Measurements from ENCODE around the gene MKNK1. TPM values are rescaled to one million over a fixed set of nuclear protein-coding genes. Genes with fewer than 3 reads are reported as not detected.

MKNK1 gene
- polyA plus RNA-seq, 1 donor (not counting 4 experiments of a cell fraction or from before 2014, with no cell fraction given) = 55.7 TPM

DNA sequence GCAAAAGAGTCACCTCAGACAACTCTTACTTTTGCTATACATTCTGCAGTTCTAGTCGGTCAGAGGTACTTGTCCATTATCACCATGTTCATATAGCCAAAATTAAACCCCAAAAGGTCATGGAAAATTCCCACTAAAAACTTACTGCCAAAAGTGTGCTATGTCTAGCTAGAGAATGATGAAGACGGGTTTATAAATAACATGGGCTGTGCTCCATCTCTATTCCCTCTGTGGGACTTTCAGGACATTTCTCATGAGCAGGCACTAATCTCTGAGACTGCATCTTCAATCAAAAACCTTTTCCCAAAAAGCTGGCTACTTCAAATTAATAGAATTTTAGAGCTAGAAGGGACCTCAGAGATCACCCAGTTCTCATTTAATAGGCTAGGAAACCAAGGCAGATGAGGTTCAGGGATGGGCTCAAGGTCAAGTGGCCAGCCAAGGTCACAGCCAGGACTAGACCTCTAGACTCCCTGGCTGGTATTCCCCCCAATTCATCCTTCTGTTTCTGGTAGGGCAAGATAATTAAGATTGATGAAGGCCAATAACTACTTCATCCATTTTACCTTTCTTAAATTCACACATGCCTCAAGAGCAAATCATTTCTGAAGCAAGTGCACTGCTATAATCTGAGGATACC lies 33.5 kb upstream of the MKNK1 start:
- Histone ChIP-seq H3K27ac (ENCODE audit: control insufficient read depth, insufficient read depth, low read length) (no peak overlapping the region), H3K4me3 (ENCODE audit: control insufficient read depth in 2 of 3, extremely low read depth in 1 of 3, insufficient read depth in 2 of 3, low read depth in 1 of 3, low read length in 3 of 3) (no peak overlapping the region), H3K9ac (ENCODE audit: control insufficient read depth, extremely low read depth, insufficient read depth, low read length) (no peak overlapping the region), H3K4me2 (ENCODE audit: control insufficient read depth, extremely low read depth, insufficient read depth, low read depth, low read length) (no peak overlapping the region), H2AFZ (ENCODE audit: control insufficient read depth, low read length) (no peak overlapping the region), H3K9me1 (ENCODE audit: control insufficient read depth, extremely low read depth, insufficient read depth, low read length) (no peaks in the 10 kb centered on the region), H3K4me1 (ENCODE audit: control insufficient read depth, extremely low read depth, insufficient read depth, low read length) (peaks cover 9% of the 10 kb centered on the region), H4K20me1 (ENCODE audit: control insufficient read depth, extremely low read depth, insufficient read depth, low read length) (no peaks in the 10 kb centered on the region), H3K9me3 (ENCODE audit: control insufficient read depth, low read depth, low read length) (no peaks in the 10 kb centered on the region), H3K79me2 (ENCODE audit: control insufficient read depth, insufficient read depth, low read length) (no peaks in the 10 kb centered on the region), H3K27me3 (ENCODE audit: control insufficient read depth, extremely low read depth, insufficient read depth, low read length) (no peaks in the 10 kb centered on the region), H3K36me3 (ENCODE audit: control insufficient read depth in 2 of 2, extremely low read depth in 1 of 2, insufficient read depth in 2 of 2, low read length in 2 of 2) (peaks cover 0 to 14% of the 10 kb centered on the region in 2 experiments)
- DNase-seq (ENCODE audit: low read depth, low spot score) (no peak), FAIRE-seq (no peak)
- no peak for TF ChIP-seq EZH2 (IDR thresholded peaks at IDR 0.05; ENCODE audit: low read length)
- TF ChIP-seq, protein P1, sequence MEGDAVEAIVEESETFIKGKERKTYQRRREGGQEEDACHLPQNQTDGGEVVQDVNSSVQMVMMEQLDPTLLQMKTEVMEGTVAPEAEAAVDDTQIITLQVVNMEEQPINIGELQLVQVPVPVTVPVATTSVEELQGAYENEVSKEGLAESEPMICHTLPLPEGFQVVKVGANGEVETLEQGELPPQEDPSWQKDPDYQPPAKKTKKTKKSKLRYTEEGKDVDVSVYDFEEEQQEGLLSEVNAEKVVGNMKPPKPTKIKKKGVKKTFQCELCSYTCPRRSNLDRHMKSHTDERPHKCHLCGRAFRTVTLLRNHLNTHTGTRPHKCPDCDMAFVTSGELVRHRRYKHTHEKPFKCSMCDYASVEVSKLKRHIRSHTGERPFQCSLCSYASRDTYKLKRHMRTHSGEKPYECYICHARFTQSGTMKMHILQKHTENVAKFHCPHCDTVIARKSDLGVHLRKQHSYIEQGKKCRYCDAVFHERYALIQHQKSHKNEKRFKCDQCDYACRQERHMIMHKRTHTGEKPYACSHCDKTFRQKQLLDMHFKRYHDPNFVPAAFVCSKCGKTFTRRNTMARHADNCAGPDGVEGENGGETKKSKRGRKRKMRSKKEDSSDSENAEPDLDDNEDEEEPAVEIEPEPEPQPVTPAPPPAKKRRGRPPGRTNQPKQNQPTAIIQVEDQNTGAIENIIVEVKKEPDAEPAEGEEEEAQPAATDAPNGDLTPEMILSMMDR (optimal IDR thresholded peaks at IDR 0.05 in 1 of 3, IDR thresholded peaks at IDR 0.05 in 1 of 3, conservative IDR thresholded peaks at IDR 0.05 in 1 of 3; ENCODE audit: extremely low read depth in 1 of 3, insufficient read depth in 2 of 3, low read length in 3 of 3) = no peak
- dilution Hi-C loops (cut with MboI; ENCODE audit: extremely low pct_ligation_motif_present, low sequenced_read_pairs) = no loop called here

DNA sequence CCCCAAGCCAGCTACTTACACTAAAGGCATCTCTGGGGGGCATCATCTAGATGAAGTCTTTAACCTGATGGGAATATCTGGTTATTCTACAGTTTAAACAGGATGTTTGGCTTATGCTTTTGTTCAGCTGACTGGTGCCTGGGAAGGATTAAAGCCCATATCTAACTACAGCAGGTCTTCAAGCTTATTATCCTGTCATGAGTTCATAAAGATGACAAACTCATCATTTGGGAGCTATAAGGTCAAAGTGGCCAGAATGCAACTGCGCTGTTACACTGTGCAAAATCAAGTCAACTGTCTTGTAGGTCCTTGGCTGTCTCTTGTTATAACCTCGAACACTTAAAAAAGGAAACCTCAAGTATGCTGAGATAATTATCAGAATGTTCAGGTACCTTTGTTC lies 31.1 kb upstream of the MKNK1 start:
- Histone ChIP-seq H3K27me3 (ENCODE audit: control insufficient read depth, extremely low read depth, insufficient read depth, low read length) (no peaks in the 10 kb centered on the region), H3K4me3 (ENCODE audit: control insufficient read depth in 2 of 3, extremely low read depth in 1 of 3, insufficient read depth in 2 of 3, low read depth in 1 of 3, low read length in 3 of 3) (no peak overlapping the region), H2AFZ (ENCODE audit: control insufficient read depth, low read length) (no peak overlapping the region), H3K4me1 (ENCODE audit: control insufficient read depth, extremely low read depth, insufficient read depth, low read length) (peaks cover 9% of the 10 kb centered on the region), H3K9me1 (ENCODE audit: control insufficient read depth, extremely low read depth, insufficient read depth, low read length) (no peaks in the 10 kb centered on the region), H3K36me3 (ENCODE audit: control insufficient read depth in 2 of 2, extremely low read depth in 1 of 2, insufficient read depth in 2 of 2, low read length in 2 of 2) (peaks cover 0 to 17% of the 10 kb centered on the region in 2 experiments), H3K4me2 (ENCODE audit: control insufficient read depth, extremely low read depth, insufficient read depth, low read depth, low read length) (no peak overlapping the region), H3K9me3 (ENCODE audit: control insufficient read depth, low read depth, low read length) (no peaks in the 10 kb centered on the region), H3K9ac (ENCODE audit: control insufficient read depth, extremely low read depth, insufficient read depth, low read length) (no peak overlapping the region), H4K20me1 (ENCODE audit: control insufficient read depth, extremely low read depth, insufficient read depth, low read length) (no peaks in the 10 kb centered on the region), H3K27ac (ENCODE audit: control insufficient read depth, insufficient read depth, low read length) (no peak overlapping the region), H3K79me2 (ENCODE audit: control insufficient read depth, insufficient read depth, low read length) (no peaks in the 10 kb centered on the region)
- DNase-seq (ENCODE audit: low read depth, low spot score) = no peak
- TF ChIP-seq EZH2 (IDR thresholded peaks at IDR 0.05; ENCODE audit: low read length) = no peak
- TF ChIP-seq, protein P1 (optimal IDR thresholded peaks at IDR 0.05 in 1 of 3, IDR thresholded peaks at IDR 0.05 in 1 of 3, conservative IDR thresholded peaks at IDR 0.05 in 1 of 3; ENCODE audit: extremely low read depth in 1 of 3, insufficient read depth in 2 of 3, low read length in 3 of 3) = no peak
- no peak for FAIRE-seq
- dilution Hi-C loops (cut with MboI; ENCODE audit: extremely low pct_ligation_motif_present, low sequenced_read_pairs) = no loop called here
